Measurements from ENCODE around the gene FASN.

Gene FASN

GRCh38 chr17:82045936-82046484, 52.0 kb downstream of the FASN start:
- no peak overlapping the region for H2AFZ ChIP-seq (ENCODE audit: low read length)
- H3K4me1 ChIP-seq (ENCODE audit: insufficient read depth, low read length, poor library complexity, severe bottlenecking) = peaks cover 6% of the 10 kb centered on the region
- no peaks in the 10 kb centered on the region for H4K20me1 ChIP-seq (ENCODE audit: insufficient read depth, low read length, poor library complexity, severe bottlenecking)
- TF ChIP-seq EZH2phosphoT487 (IDR thresholded peaks at IDR 0.05; ENCODE audit: borderline replicate concordance) (no peak), CTCF (conservative IDR thresholded peaks at IDR 0.05; ENCODE audit: low read length) (no peak)
- no peaks in the 10 kb centered on the region for H3K9me3 ChIP-seq (ENCODE audit: insufficient read depth, low read depth, low read length)
- H3K4me2 ChIP-seq (ENCODE audit: low read depth, low read length, poor library complexity, severe bottlenecking) = no peak overlapping the region
- no peaks in the 10 kb centered on the region for H3F3A ChIP-seq (ENCODE audit: low read depth)
- no peak overlapping the region for H3K4me3 ChIP-seq (ENCODE audit: low read length, poor library complexity, severe bottlenecking)
- H3K9ac ChIP-seq (ENCODE audit: low read depth, low read length, poor library complexity, severe bottlenecking) = no peak overlapping the region
- H3K27me3 ChIP-seq (ENCODE audit: insufficient read depth, low read length, poor library complexity, severe bottlenecking) = no peaks in the 10 kb centered on the region
- H3K9me2 ChIP-seq (replicated peaks; ENCODE audit: low read depth, low read length) = no peaks in the 10 kb centered on the region
- H3K36me3 ChIP-seq (ENCODE audit: insufficient read depth, low read length) = no peaks in the 10 kb centered on the region
- peaks cover 5% of the 10 kb centered on the region; the same call in 1 of the 2 replicates for H3K79me2 ChIP-seq (ENCODE audit: insufficient read depth, low read length)

DNA sequence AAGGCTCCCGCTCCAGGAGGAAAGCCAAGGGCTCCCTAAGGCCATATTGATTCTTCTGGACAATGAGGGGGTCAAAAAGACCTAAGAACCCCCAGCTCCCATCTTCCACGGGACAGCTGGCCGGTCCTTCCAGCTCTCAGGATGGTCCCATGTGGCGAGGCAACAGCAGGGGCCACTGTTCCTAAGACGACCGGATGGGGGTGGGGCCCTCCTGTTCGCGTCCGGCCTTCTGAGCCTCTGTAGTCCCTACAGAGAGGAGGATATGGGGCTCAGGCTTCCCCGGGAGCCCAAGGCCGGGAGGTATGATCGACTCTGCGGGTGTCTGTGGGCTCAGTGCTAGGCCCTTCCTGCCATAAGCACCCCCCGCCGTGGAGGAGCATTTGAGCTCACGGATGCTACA, 54.5 kb downstream of the FASN start:
- Histone ChIP-seq H3K4me1 (ENCODE audit: insufficient read depth, low read length, poor library complexity, severe bottlenecking) (no peaks in the 10 kb centered on the region), H3F3A (ENCODE audit: low read depth) (no peaks in the 10 kb centered on the region), H3K79me2 (ENCODE audit: insufficient read depth, low read length) (no peaks in the 10 kb centered on the region), H3K9me3 (ENCODE audit: insufficient read depth, low read depth, low read length) (no peaks in the 10 kb centered on the region), H2AFZ (ENCODE audit: low read length) (no peak overlapping the region), H3K4me3 (ENCODE audit: low read length, poor library complexity, severe bottlenecking) (no peak overlapping the region), H3K9ac (ENCODE audit: low read depth, low read length, poor library complexity, severe bottlenecking) (no peak overlapping the region), H3K9me2 (replicated peaks; ENCODE audit: low read depth, low read length) (no peaks in the 10 kb centered on the region), H4K20me1 (ENCODE audit: insufficient read depth, low read length, poor library complexity, severe bottlenecking) (no peaks in the 10 kb centered on the region), H3K36me3 (ENCODE audit: insufficient read depth, low read length) (no peaks in the 10 kb centered on the region), H3K27me3 (ENCODE audit: insufficient read depth, low read length, poor library complexity, severe bottlenecking) (no peaks in the 10 kb centered on the region), H3K4me2 (ENCODE audit: low read depth, low read length, poor library complexity, severe bottlenecking) (no peak overlapping the region)
- no peak for TF ChIP-seq CTCF (conservative IDR thresholded peaks at IDR 0.05; ENCODE audit: low read length)
- no peak for TF ChIP-seq EZH2phosphoT487 (IDR thresholded peaks at IDR 0.05; ENCODE audit: borderline replicate concordance)

DNA sequence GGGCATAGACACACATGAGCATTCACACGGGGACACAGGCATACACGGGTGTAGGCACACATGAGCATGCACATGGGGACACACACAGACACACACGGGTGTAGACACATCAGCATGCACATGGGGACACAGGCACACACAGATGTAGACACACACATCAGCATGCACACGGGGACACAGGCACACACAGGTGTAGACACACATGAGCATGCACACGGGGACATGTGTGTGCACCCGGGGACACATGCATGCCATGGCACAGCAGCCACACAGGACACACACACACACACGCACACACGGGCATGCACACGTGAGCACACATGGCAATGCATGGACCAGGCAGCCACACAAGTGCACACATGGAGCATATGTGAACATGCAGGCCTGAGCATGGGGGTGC, 55.4 kb downstream of the FASN start:
- no peaks in the 10 kb centered on the region for H3K9me3 ChIP-seq (ENCODE audit: insufficient read depth, low read depth, low read length)
- no peaks in the 10 kb centered on the region for H3F3A ChIP-seq (ENCODE audit: low read depth)
- no peak overlapping the region for H2AFZ ChIP-seq (ENCODE audit: low read length)
- no peaks in the 10 kb centered on the region for H3K36me3 ChIP-seq (ENCODE audit: insufficient read depth, low read length)
- peaks cover 4% of the 10 kb centered on the region for H3K4me1 ChIP-seq (ENCODE audit: insufficient read depth, low read length, poor library complexity, severe bottlenecking)
- H3K79me2 ChIP-seq (ENCODE audit: insufficient read depth, low read length) = no peaks in the 10 kb centered on the region
- no peaks in the 10 kb centered on the region for H3K27me3 ChIP-seq (ENCODE audit: insufficient read depth, low read length, poor library complexity, severe bottlenecking)
- H3K4me2 ChIP-seq (ENCODE audit: low read depth, low read length, poor library complexity, severe bottlenecking) = no peak overlapping the region
- H3K9ac ChIP-seq (ENCODE audit: low read depth, low read length, poor library complexity, severe bottlenecking) = no peak overlapping the region
- H3K4me3 ChIP-seq (ENCODE audit: low read length, poor library complexity, severe bottlenecking) = no peak overlapping the region
- H3K9me2 ChIP-seq (replicated peaks; ENCODE audit: low read depth, low read length) = no peaks in the 10 kb centered on the region
- no peaks in the 10 kb centered on the region for H4K20me1 ChIP-seq (ENCODE audit: insufficient read depth, low read length, poor library complexity, severe bottlenecking)
- no peak for TF ChIP-seq CTCF (conservative IDR thresholded peaks at IDR 0.05; ENCODE audit: low read length)
- TF ChIP-seq EZH2phosphoT487 (IDR thresholded peaks at IDR 0.05; ENCODE audit: borderline replicate concordance) = no peak
